GM12891 (cell line): ENCODE results near the gene TIAM2.

ENCODE experiments used
- PAX5 ChIP-seq: IDR thresholded peaks from 2 replicates; pipeline ENCODE4 v1.6.1; 2011; ENCODE audit warnings: low read length, moderate library complexity, mild to moderate bottlenecking; ENCODE audit not compliant: insufficient read depth, severe bottlenecking
- POLR2A ChIP-seq: IDR thresholded peaks from 2 replicates; pipeline ENCODE4 v1.6.1; 2011; ENCODE audit warnings: low read depth, low read length, control low read depth
- POLR2AphosphoS5 ChIP-seq: IDR thresholded peaks from 2 replicates; pipeline ENCODE4 v1.6.1; 2011; ENCODE audit warnings: low read depth, low read length, control low read depth
- POU2F2 ChIP-seq: IDR thresholded peaks from 2 replicates; pipeline ENCODE4 v1.6.1; 2011; ENCODE audit warnings: low read depth, mild to moderate bottlenecking, control low read depth, low read length, moderate library complexity
- TAF1 ChIP-seq: IDR thresholded peaks from 2 replicates; pipeline ENCODE4 v1.6.1; 2011; ENCODE audit warnings: low read depth, low read length, control low read depth

DNA sequence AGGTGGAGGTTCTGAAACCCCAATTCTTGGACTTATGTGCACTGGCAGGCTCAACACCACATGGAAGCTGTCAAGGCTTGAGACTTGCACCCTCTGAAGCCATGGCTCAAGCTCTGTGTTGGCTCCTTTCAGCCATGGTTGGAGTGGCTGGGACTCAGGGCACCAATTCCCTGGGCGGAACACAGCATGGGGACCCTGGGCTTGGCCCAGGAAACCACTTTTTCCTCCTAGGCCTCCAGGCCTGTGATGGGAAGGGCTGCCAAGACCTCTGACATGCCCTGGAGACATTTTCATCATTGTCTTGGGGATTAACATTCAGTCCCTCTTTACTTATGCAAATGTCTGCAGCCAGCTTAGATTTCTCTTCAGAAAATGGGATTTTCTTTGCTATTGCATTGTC, 242.5 kb downstream of the TIAM2 start:
- TF ChIP-seq POLR2A (no peak), TAF1 (no peak), POLR2AphosphoS5 (no peak), POU2F2 (no peak), PAX5 (no peak)
